M059J (cell line): ENCODE data around the gene SLC23A2. TPM values are rescaled to one million over a fixed set of nuclear protein-coding genes. Genes with fewer than 3 reads are reported as not detected.
"Not testable (repeated sequence)": the region's sequence is repeated elsewhere in the genome, so short reads cannot be mapped to it uniquely, and the experiment has no call there.

Experiments
- DNase-seq: peaks from one replicate; pipeline ENCODE4 v3.0.0-alpha.2; 2012; ENCODE audit warnings: low read depth
- total RNA-seq: library from RNA; depleted of rRNA; stranded (reverse); fragments of >200 nt; shearing (Covaris generic); gene quantifications from 2 replicates; pipeline ENCODE4 v1.2.3, GENCODE V29; 2014; rRNA removed

The SLC23A2 gene
- 13.1 and 19.7 TPM in 2 replicates for total RNA-seq

- peak; percentile 55 for DNase-seq
Measured at GRCh38 chr20:5001174-5002076, at the start of gene SLC23A2. Gene SLC23A2 (minus strand): TSS chr20:5001510. CDS start chr20:4932562, 68,948 bp downstream.

GRCh38 chr20:5046656-5047339 lies 45.5 kb upstream of the SLC23A2 start:
- no peak for DNase-seq

GRCh38 chr20:5045906-5046305 lies 44.6 kb upstream of the SLC23A2 start:
- no peak for DNase-seq

GRCh38 chr20:5044075-5044620 lies 42.8 kb upstream of the SLC23A2 start:
- no peak for DNase-seq

- DNase-seq = no peak
Measured at GRCh38 chr20:5041433-5041832, 40.1 kb upstream of the SLC23A2 start.

- DNase-seq = no peak
Measured at GRCh38 chr20:5040345-5040744, 39.0 kb upstream of the SLC23A2 start.

GRCh38 chr20:5039889-5040288 lies 38.6 kb upstream of the SLC23A2 start:
- DNase-seq = no peak

- no peak for DNase-seq
Measured at GRCh38 chr20:5039255-5039657, 37.9 kb upstream of the SLC23A2 start.

GRCh38 chr20:5036828-5037227 lies 35.5 kb upstream of the SLC23A2 start:
- no peak for DNase-seq

GRCh38 chr20:5035518-5035917 lies 34.2 kb upstream of the SLC23A2 start:
- DNase-seq = not testable (repeated sequence)

GRCh38 chr20:5033566-5033965 lies 32.3 kb upstream of the SLC23A2 start:
- peak; percentile 49 for DNase-seq

- DNase-seq = not testable (repeated sequence)
Measured at GRCh38 chr20:5031701-5032100, 30.4 kb upstream of the SLC23A2 start.

GRCh38 chr20:5031206-5031557 lies 29.9 kb upstream of the SLC23A2 start:
- DNase-seq = no peak

- DNase-seq = no peak
Measured at GRCh38 chr20:5030348-5031205, 29.3 kb upstream of the SLC23A2 start.

GRCh38 chr20:5028258-5029059 lies 27.1 kb upstream of the SLC23A2 start:
- DNase-seq = not testable (repeated sequence)

- no peak for DNase-seq
Measured at GRCh38 chr20:5024982-5025381, 23.7 kb upstream of the SLC23A2 start.

GRCh38 chr20:5024103-5024502 lies 22.8 kb upstream of the SLC23A2 start:
- no peak for DNase-seq

- not testable (repeated sequence) for DNase-seq
Measured at GRCh38 chr20:5023171-5023570, 21.9 kb upstream of the SLC23A2 start.

- no peak for DNase-seq
Measured at GRCh38 chr20:5020760-5021159, 19.4 kb upstream of the SLC23A2 start.

GRCh38 chr20:5013682-5014447 lies 12.6 kb upstream of the SLC23A2 start:
- DNase-seq = no peak
